Astrocyte (in vitro differentiated cells and primary cell): ENCODE data around the gene CIBAR2. TPM values are rescaled to one million over a fixed set of nuclear protein-coding genes. Genes with fewer than 3 reads are reported as not detected.

Experiments used
- DNase-seq: peaks from one replicate; pipeline ENCODE4 v3.0.0-alpha.2; 2010; ENCODE audit warnings: low read depth
- FAIRE-seq: peaks from 2 replicates; lab custom pipeline; 2011; peaks lifted over from hg19 to GRCh38; lab: Jason Lieb, UNC
- H2AFZ ChIP-seq: 2 replicates; pipeline ENCODE4 v1.6.0; 2012; ENCODE audit warnings: low read depth, low read length, inconsistent platforms
- H3K27ac ChIP-seq: 2 replicates; pipeline ENCODE4 v1.5.1; 2011; ENCODE audit warnings: low read depth, low read length, inconsistent platforms
- H3K27me3 ChIP-seq: 2 replicates; pipeline ENCODE4 v1.6.0; 2011; ENCODE audit warnings: low read length, inconsistent platforms; ENCODE audit not compliant: insufficient read depth
- H3K36me3 ChIP-seq: 2 replicates; pipeline ENCODE4 v1.5.1; 2011; ENCODE audit warnings: low read length, inconsistent platforms; ENCODE audit not compliant: insufficient read depth
- H3K4me1 ChIP-seq: 2 replicates; pipeline ENCODE4 v1.5.1; 2011; ENCODE audit warnings: low read length, inconsistent platforms; ENCODE audit not compliant: insufficient read depth
- H3K4me2 ChIP-seq: 2 replicates; pipeline ENCODE4 v1.6.0; 2012; ENCODE audit warnings: low read length, inconsistent platforms
- H3K4me3 ChIP-seq: 2 replicates; pipeline ENCODE4 v1.5.1; 2011; ENCODE audit warnings: low read depth, mild to moderate bottlenecking, low read length, inconsistent platforms; ENCODE audit not compliant: insufficient read depth
- H3K79me2 ChIP-seq: 2 replicates; pipeline ENCODE4 v1.6.0; 2012; ENCODE audit warnings: mild to moderate bottlenecking, low read length, inconsistent platforms; ENCODE audit not compliant: insufficient read depth
- H3K9ac ChIP-seq: 2 replicates; pipeline ENCODE4 v1.6.0; 2012; ENCODE audit warnings: mild to moderate bottlenecking, low read length, inconsistent platforms
- H3K9me3 ChIP-seq: 2 replicates; pipeline ENCODE4 v1.5.1; 2012; ENCODE audit warnings: low read depth, mild to moderate bottlenecking, low read length, inconsistent platforms; ENCODE audit not compliant: insufficient read depth
- H4K20me1 ChIP-seq: 2 replicates; pipeline ENCODE4 v1.6.0; 2012; ENCODE audit warnings: low read length, inconsistent platforms; ENCODE audit not compliant: insufficient read depth
- H3K27ac Mint-ChIP-seq: one replicate; pipeline ENCODE4 v1.8.0; 2021; ENCODE audit warnings: mild to moderate bottlenecking, mixed read lengths; ENCODE audit not compliant: unreplicated experiment
- H3K27me3 Mint-ChIP-seq: one replicate; pipeline ENCODE4 v1.8.0; 2021; ENCODE audit warnings: low read depth, mixed read lengths; ENCODE audit not compliant: unreplicated experiment
- H3K36me3 Mint-ChIP-seq: one replicate; pipeline ENCODE4 v1.8.0; 2021; ENCODE audit warnings: low read depth, mixed read lengths; ENCODE audit not compliant: unreplicated experiment
- H3K4me1 Mint-ChIP-seq: one replicate; pipeline ENCODE4 v1.8.0; 2021; ENCODE audit warnings: low read depth, mixed read lengths; ENCODE audit not compliant: unreplicated experiment
- H3K4me3 Mint-ChIP-seq: one replicate; pipeline ENCODE4 v1.8.0; 2021; ENCODE audit warnings: mild to moderate bottlenecking, moderate library complexity, mixed read lengths; ENCODE audit not compliant: unreplicated experiment
- H3K9me3 Mint-ChIP-seq: one replicate; pipeline ENCODE4 v1.8.0; 2021; ENCODE audit warnings: mild to moderate bottlenecking, mixed read lengths; ENCODE audit not compliant: unreplicated experiment
- CTCF ChIP-seq: IDR thresholded peaks from 2 replicates; pipeline ENCODE4 v1.5.1; 2011; ENCODE audit warnings: low read depth, mild to moderate bottlenecking, inconsistent platforms, low read length, moderate library complexity; ENCODE audit not compliant: insufficient read depth
- EZH2 ChIP-seq: IDR thresholded peaks from 2 replicates; pipeline ENCODE4 v1.6.1; 2012; ENCODE audit warnings: mild to moderate bottlenecking, low read length, inconsistent platforms; ENCODE audit not compliant: insufficient read depth
- total RNA-seq: library from RNA; stranded (reverse); gene quantifications from 2 replicates; pipeline ENCODE4 v1.2.1, GENCODE V29; 2021

The CIBAR2 gene
- total RNA-seq, 1 donor from 2014 or later = not detected

GRCh38 chr16:85069171-85069570, 43.1 kb downstream of the CIBAR2 start:
- Histone ChIP-seq H2AFZ (no peak overlapping the region), H3K9ac (no peak overlapping the region), H3K27me3 (no peaks in the 10 kb centered on the region), H3K4me2 (no peak overlapping the region), H3K4me1 (no peaks in the 10 kb centered on the region), H4K20me1 (no peaks in the 10 kb centered on the region), H3K9me3 (no peaks in the 10 kb centered on the region), H3K79me2 (no peaks in the 10 kb centered on the region), H3K36me3 (no peaks in the 10 kb centered on the region), H3K4me3 (no peak overlapping the region), H3K27ac (no peak overlapping the region)
- H3K27me3 Mint-ChIP-seq = peaks cover 15% of the 10 kb centered on the region
- TF ChIP-seq EZH2 (no peak), CTCF (no peak)
- FAIRE-seq = no peak
- H3K4me3 Mint-ChIP-seq = no peak overlapping the region
- DNase-seq = no peak
- H3K36me3 Mint-ChIP-seq = peaks cover 12% of the 10 kb centered on the region
- no peak overlapping the region for H3K27ac Mint-ChIP-seq
- no peaks in the 10 kb centered on the region for H3K4me1 Mint-ChIP-seq
- no peaks in the 10 kb centered on the region for H3K9me3 Mint-ChIP-seq

GRCh38 chr16:85068746-85069145, 43.5 kb downstream of the CIBAR2 start:
- H3K9ac ChIP-seq = no peak overlapping the region
- H3K4me2 ChIP-seq = no peak overlapping the region
- H3K4me1 Mint-ChIP-seq = no peaks in the 10 kb centered on the region
- peaks cover 11% of the 10 kb centered on the region for H3K36me3 Mint-ChIP-seq
- no peak overlapping the region for H2AFZ ChIP-seq
- H3K79me2 ChIP-seq = no peaks in the 10 kb centered on the region
- peak; percentile 32 for DNase-seq
- TF ChIP-seq EZH2 (no peak), CTCF (no peak)
- no peaks in the 10 kb centered on the region for H4K20me1 ChIP-seq
- H3K4me1 ChIP-seq = no peaks in the 10 kb centered on the region
- FAIRE-seq = no peak
- no peak overlapping the region for H3K4me3 ChIP-seq
- peaks cover 15% of the 10 kb centered on the region for H3K27me3 Mint-ChIP-seq
- H3K27ac ChIP-seq = no peak overlapping the region
- H3K27me3 ChIP-seq = no peaks in the 10 kb centered on the region
- no peaks in the 10 kb centered on the region for H3K9me3 Mint-ChIP-seq
- no peaks in the 10 kb centered on the region for H3K36me3 ChIP-seq
- no peaks in the 10 kb centered on the region for H3K9me3 ChIP-seq
- H3K4me3 Mint-ChIP-seq = no peak overlapping the region
- H3K27ac Mint-ChIP-seq = no peak overlapping the region

GRCh38 chr16:85067426-85067825, 44.8 kb downstream of the CIBAR2 start:
- Histone ChIP-seq H3K4me2 (no peak overlapping the region), H3K4me3 (no peak overlapping the region), H3K36me3 (no peaks in the 10 kb centered on the region), H3K9ac (no peak overlapping the region), H3K9me3 (no peaks in the 10 kb centered on the region), H3K27me3 (no peaks in the 10 kb centered on the region), H4K20me1 (no peaks in the 10 kb centered on the region), H2AFZ (no peak overlapping the region), H3K4me1 (no peaks in the 10 kb centered on the region), H3K79me2 (no peaks in the 10 kb centered on the region), H3K27ac (no peak overlapping the region)
- H3K27ac Mint-ChIP-seq = no peak overlapping the region
- DNase-seq (no peak), FAIRE-seq (no peak)
- no peak for TF ChIP-seq EZH2
- TF ChIP-seq CTCF = no peak
- H3K27me3 Mint-ChIP-seq = peaks cover 14% of the 10 kb centered on the region
- H3K9me3 Mint-ChIP-seq = no peaks in the 10 kb centered on the region
- no peaks in the 10 kb centered on the region for H3K4me1 Mint-ChIP-seq
- H3K4me3 Mint-ChIP-seq = no peak overlapping the region
- peaks cover 9% of the 10 kb centered on the region for H3K36me3 Mint-ChIP-seq
